Activated B cell treated with CpG ODN at 0.5 μM for 24 hours (primary cell): Measurements from ENCODE around the gene GSTO2. TPM values are rescaled to one million over a fixed set of nuclear protein-coding genes. Genes with fewer than 3 reads are reported as not detected.

Experiments used
- ATAC-seq: fragments of 200-7000 bp; cut with Tn5 transposase; one replicate; pipeline ENCODE4 v1.10.0; 2021; ENCODE audit warnings: low read depth, mild to moderate bottlenecking, moderate library complexity
- CTCF ChIA-PET: fragments of 350-600 bp; sonication (Branson Sonifier 250); formaldehyde crosslinking; loops from one replicate; lab custom pipeline; 2021; ENCODE audit warnings: antibody characterized with exemption; lab: Charles Lee
- POLR2A ChIA-PET: fragments of 350-600 bp; sonication (Branson Sonifier 250); formaldehyde crosslinking; loops from one replicate; lab custom pipeline; 2021; ENCODE audit warnings: antibody characterized with exemption; lab: Charles Lee
- DNase-seq: peaks from one replicate; pipeline ENCODE4 v3.0.0; 2022
- H3K27ac Mint-ChIP-seq: one replicate; pipeline ENCODE4 v1.8.0; 2020; ENCODE audit warnings: mixed read lengths
- H3K27me3 Mint-ChIP-seq: one replicate; pipeline ENCODE4 v1.8.0; 2021; ENCODE audit warnings: mixed read lengths
- H3K36me3 Mint-ChIP-seq: one replicate; pipeline ENCODE4 v1.8.0; 2021; ENCODE audit warnings: low read depth, mixed read lengths
- H3K4me1 Mint-ChIP-seq: one replicate; pipeline ENCODE4 v1.8.0; 2021; ENCODE audit warnings: mixed read lengths
- H3K4me3 Mint-ChIP-seq: one replicate; pipeline ENCODE4 v1.8.0; 2020; ENCODE audit warnings: mild to moderate bottlenecking, mixed read lengths
- H3K9me3 Mint-ChIP-seq: one replicate; pipeline ENCODE4 v1.8.0; 2020; ENCODE audit warnings: mixed read lengths
- intact Hi-C: fragments of 100-400 bp; cut with micrococcal nuclease; formaldehyde crosslinking; loops from one replicate; pipeline ENCODE4 v1.15.1; 2024
- total RNA-seq: library from RNA; stranded (reverse); gene quantifications from 2 replicates; pipeline ENCODE4 v1.2.3, GENCODE V29; 2022
- TF ChIP-seq, protein P1 (sequence below): fragments of 200-600 bp; IDR thresholded peaks from one replicate; pipeline ENCODE4 v1.8.0; 2022; ENCODE audit warnings: antibody characterized with exemption, mild to moderate bottlenecking

Gene GSTO2
- total RNA-seq, 1 donor from 2014 or later, result 0.91 TPM

- no peak overlapping the region for H3K4me3 Mint-ChIP-seq
- TF ChIP-seq, protein P1, sequence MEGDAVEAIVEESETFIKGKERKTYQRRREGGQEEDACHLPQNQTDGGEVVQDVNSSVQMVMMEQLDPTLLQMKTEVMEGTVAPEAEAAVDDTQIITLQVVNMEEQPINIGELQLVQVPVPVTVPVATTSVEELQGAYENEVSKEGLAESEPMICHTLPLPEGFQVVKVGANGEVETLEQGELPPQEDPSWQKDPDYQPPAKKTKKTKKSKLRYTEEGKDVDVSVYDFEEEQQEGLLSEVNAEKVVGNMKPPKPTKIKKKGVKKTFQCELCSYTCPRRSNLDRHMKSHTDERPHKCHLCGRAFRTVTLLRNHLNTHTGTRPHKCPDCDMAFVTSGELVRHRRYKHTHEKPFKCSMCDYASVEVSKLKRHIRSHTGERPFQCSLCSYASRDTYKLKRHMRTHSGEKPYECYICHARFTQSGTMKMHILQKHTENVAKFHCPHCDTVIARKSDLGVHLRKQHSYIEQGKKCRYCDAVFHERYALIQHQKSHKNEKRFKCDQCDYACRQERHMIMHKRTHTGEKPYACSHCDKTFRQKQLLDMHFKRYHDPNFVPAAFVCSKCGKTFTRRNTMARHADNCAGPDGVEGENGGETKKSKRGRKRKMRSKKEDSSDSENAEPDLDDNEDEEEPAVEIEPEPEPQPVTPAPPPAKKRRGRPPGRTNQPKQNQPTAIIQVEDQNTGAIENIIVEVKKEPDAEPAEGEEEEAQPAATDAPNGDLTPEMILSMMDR, result no peak
- H3K27me3 Mint-ChIP-seq, result no peaks in the 10 kb centered on the region
- POLR2A ChIA-PET, result no interaction called here
- H3K9me3 Mint-ChIP-seq, result no peaks in the 10 kb centered on the region
- intact Hi-C loops, result loop anchor here (2.0 kb wide), 1 partner anchor 21 kb away; no protein-coding TSS in a partner anchor
- no peak for DNase-seq
- H3K4me1 Mint-ChIP-seq, result peaks cover 23% of the 10 kb centered on the region
- peaks cover 53% of the 10 kb centered on the region for H3K36me3 Mint-ChIP-seq
- CTCF ChIA-PET, result interaction anchor here (8.7 kb wide), 1 partner anchor 40 kb away, joined by 208 read pairs; no protein-coding TSS in a partner anchor
- ATAC-seq, result no peak
- H3K27ac Mint-ChIP-seq, result no peak overlapping the region
Measured at GRCh38 chr10:104309980-104310978, 41.3 kb downstream of the GSTO2 start.

- H3K4me1 Mint-ChIP-seq, result peaks cover 15% of the 10 kb centered on the region
- intact Hi-C loops, result no loop called here
- TF ChIP-seq, protein P1, result no peak
- ChIA-PET CTCF (interaction anchor here (1.9 kb wide), 1 partner anchor 40 kb away, joined by 7 read pairs; no protein-coding TSS in a partner anchor), POLR2A (interaction anchor here (1.5 kb wide), 1 partner anchor 18 kb away, joined by 4 read pairs; no protein-coding TSS in a partner anchor)
- H3K27ac Mint-ChIP-seq, result no peak overlapping the region
- H3K36me3 Mint-ChIP-seq, result peaks cover 59% of the 10 kb centered on the region
- H3K9me3 Mint-ChIP-seq, result no peaks in the 10 kb centered on the region
- DNase-seq (no peak), ATAC-seq (no peak)
- H3K4me3 Mint-ChIP-seq, result no peak overlapping the region
- no peaks in the 10 kb centered on the region for H3K27me3 Mint-ChIP-seq
Measured at GRCh38 chr10:104311184-104311720, 42.3 kb downstream of the GSTO2 start.

DNA sequence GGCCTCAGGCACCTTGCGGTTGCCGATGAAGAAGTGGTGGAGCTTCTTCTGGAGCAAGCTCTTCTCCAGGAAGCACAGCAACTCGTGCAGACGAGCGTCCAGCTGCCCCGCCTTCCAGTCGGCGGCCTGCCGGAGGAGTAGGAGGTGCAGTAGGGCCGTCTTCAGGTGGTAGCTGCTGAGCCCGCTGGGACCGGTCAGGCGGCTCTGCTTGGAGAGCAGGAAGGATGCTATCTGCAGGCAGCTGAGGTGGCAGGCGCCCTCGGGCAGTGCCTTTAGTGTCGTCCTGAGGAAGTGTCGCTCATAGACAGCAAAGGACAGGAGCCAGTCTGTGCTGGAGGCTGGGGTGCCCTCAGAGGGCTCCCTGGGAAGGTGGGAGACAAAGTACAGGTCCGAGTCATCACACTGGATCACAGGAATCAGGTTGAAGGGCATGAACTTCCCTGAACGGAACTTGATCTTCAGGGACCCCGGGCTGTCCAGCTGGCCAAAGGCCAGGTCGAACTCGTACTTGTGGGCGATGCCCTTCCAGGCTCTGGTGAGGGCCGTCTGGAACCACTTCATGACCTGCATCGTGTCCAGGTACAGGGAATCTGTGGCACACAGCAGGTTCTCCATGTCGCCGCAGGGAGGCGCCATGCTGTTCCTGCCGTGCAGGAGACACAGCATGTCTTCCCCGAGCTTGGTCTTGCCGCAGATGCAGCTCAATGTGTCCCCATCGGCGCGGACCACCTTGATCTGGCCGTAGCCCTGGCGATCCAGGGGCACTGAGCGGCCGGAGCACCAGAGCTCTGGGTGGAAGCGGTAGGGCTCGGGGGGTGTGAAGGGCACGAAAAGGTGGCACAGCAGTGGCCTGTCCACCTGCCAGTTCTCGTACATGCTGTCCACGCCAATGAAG is 45.9 kb downstream of the GSTO2 start:
- Mint-ChIP-seq H3K36me3 (peaks cover 62% of the 10 kb centered on the region), H3K4me1 (peaks cover 32% of the 10 kb centered on the region)

GRCh38 chr10:104315486-104315921 is 46.5 kb downstream of the GSTO2 start:
- Mint-ChIP-seq H3K4me1 (peaks cover 38% of the 10 kb centered on the region), H3K27me3 (no peaks in the 10 kb centered on the region), H3K9me3 (no peaks in the 10 kb centered on the region), H3K36me3 (peaks cover 61% of the 10 kb centered on the region), H3K4me3 (no peak overlapping the region), H3K27ac (no peak overlapping the region)
- DNase-seq, result no peak
- no peak for ATAC-seq
- POLR2A ChIA-PET, result no interaction called here
- intact Hi-C loops, result no loop called here
- CTCF ChIA-PET, result interaction anchor here (1.0 kb wide), 1 partner anchor 11 kb away, joined by 3 read pairs; no protein-coding TSS in a partner anchor
- TF ChIP-seq, protein P1, result no peak

More for the DNA sequence above, 45.9 kb downstream of the GSTO2 start:
- DNase-seq (no peak), ATAC-seq (no peak)
- Mint-ChIP-seq H3K4me3 (no peak overlapping the region), H3K27ac (no peak overlapping the region), H3K9me3 (no peaks in the 10 kb centered on the region), H3K27me3 (no peaks in the 10 kb centered on the region)
- intact Hi-C loops, result no loop called here
- POLR2A ChIA-PET, result interaction anchor here (0.7 kb wide), 1 partner anchor 23 kb away, joined by 4 read pairs; the partner anchor contains the start of gene ITPRIP
- CTCF ChIA-PET, result no interaction called here
- TF ChIP-seq, protein P1, result no peak
